ENCODE results near the gene TFB2M.

- TF ChIP-seq KDM1A (IDR thresholded peaks at IDR 0.05; ENCODE audit: borderline replicate concordance) (no peak), E2F4 (IDR thresholded peaks at IDR 0.05; ENCODE audit: low read depth, low read length) (no peak), EZH2 (IDR thresholded peaks at IDR 0.05; ENCODE audit: borderline replicate concordance, control insufficient read depth, low read depth, low read length) (no peak), CTCF (IDR thresholded peaks at IDR 0.05 in 2 of 3, conservative IDR thresholded peaks at IDR 0.05 in 1 of 3; ENCODE audit: control insufficient read depth in 2 of 3, extremely low read depth in 1 of 3, insufficient read depth in 1 of 3, low read depth in 3 of 3, low read length in 3 of 3) (no peak), SRF (IDR thresholded peaks at IDR 0.05; ENCODE audit: low read depth in 2 of 2, low read length in 2 of 2) (no peak), MXI1 (IDR thresholded peaks at IDR 0.05; ENCODE audit: low read depth, low read length) (no peak), HDAC6 (IDR thresholded peaks at IDR 0.05; ENCODE audit: unreplicated experiment) (no peak), MYC (IDR thresholded peaks at IDR 0.05; ENCODE audit: insufficient read depth, insufficient read length, insufficient replicate concordance, low read length, severe bottlenecking) (no peak)
Measured at GRCh38 chr1:246510147-246511030, 55.7 kb downstream of the TFB2M start.
